HEK293 (cell line): ENCODE data around the gene NCK2.

Experiments
- CTCF ChIA-PET: fragments of 350-600 bp; formaldehyde crosslinking; extraction: SDS; loops from one replicate; lab custom pipeline; 2021; ENCODE audit warnings: antibody characterized with exemption; lab: Yijun Ruan, JAX
- POLR2A ChIA-PET: fragments of 300-600 bp; formaldehyde crosslinking; extraction: SDS; loops from one replicate; lab custom pipeline; 2020; ENCODE audit warnings: antibody characterized with exemption, inconsistent platforms; lab: Yijun Ruan, JAX
- H3K27ac ChIP-seq: fragments of 200-500 bp; sonication (Bioruptor generic); 2 replicates; pipeline ENCODE4 v1.5.1; 2014; ENCODE audit warnings: low read depth, low read length, control low read depth, inconsistent platforms; ENCODE audit errors: extremely low read depth
- H3K36me3 ChIP-seq, 2 experiments: fragments of 200-500 bp in 1 of 2; sonication (Bioruptor generic) in 1 of 2; 1 replicate in 1 of 2; 2 replicates in 1 of 2; pipeline ENCODE4 v1.5.1; 2014 to 2017; ENCODE audit warnings: inconsistent platforms in 2 of 2, low read length in 2 of 2; ENCODE audit not compliant: control insufficient read depth in 2 of 2, insufficient read depth in 1 of 2
- H3K4me1 ChIP-seq: fragments of 200-500 bp; sonication (Bioruptor generic); 2 replicates; pipeline ENCODE4 v1.5.1; 2014; ENCODE audit warnings: mild to moderate bottlenecking, low read length, inconsistent platforms; ENCODE audit not compliant: control insufficient read depth, insufficient read depth
- H3K4me3 ChIP-seq: 2 replicates; pipeline ENCODE4 v1.5.1; 2011; ENCODE audit warnings: low read depth, mild to moderate bottlenecking, control low read depth, low read length, moderate library complexity
- H3K9me3 ChIP-seq: fragments of 200-500 bp; sonication (Bioruptor generic); 2 replicates; pipeline ENCODE4 v1.5.1; 2014; ENCODE audit warnings: low read depth, low read length, inconsistent platforms; ENCODE audit not compliant: control insufficient read depth, insufficient read depth
- EGR2 ChIP-seq: fragments of 450-650 bp; formaldehyde crosslinking; IDR thresholded peaks from 2 replicates; pipeline ENCODE4 v1.5.1; 2016; ENCODE audit warnings: low read depth, missing biosample characterization, missing genetic modification characterization
- PRDM4 ChIP-seq: fragments of 450-650 bp; formaldehyde crosslinking; IDR thresholded peaks from 2 replicates; pipeline ENCODE4 v1.5.1; 2017; ENCODE audit warnings: missing biosample characterization, missing genetic modification characterization
- PRDM6 ChIP-seq: fragments of 450-650 bp; formaldehyde crosslinking; IDR thresholded peaks from 2 replicates; pipeline ENCODE4 v1.5.1; 2017; ENCODE audit warnings: missing biosample characterization, missing genetic modification characterization
- REST ChIP-seq: fragments of 450-650 bp; formaldehyde crosslinking; IDR thresholded peaks from 2 replicates; pipeline ENCODE4 v1.5.1; 2016; ENCODE audit warnings: missing biosample characterization, missing genetic modification characterization
- ZBTB48 ChIP-seq: fragments of 450-650 bp; formaldehyde crosslinking; IDR thresholded peaks from 2 replicates; pipeline ENCODE4 v1.5.1; 2016; ENCODE audit warnings: missing biosample characterization, missing genetic modification characterization
- ZFHX2 ChIP-seq: fragments of 450-650 bp; formaldehyde crosslinking; conservative IDR thresholded peaks from 2 replicates; pipeline ENCODE4 v1.5.1; 2016; ENCODE audit warnings: missing biosample characterization, missing genetic modification characterization
- ZNF280C ChIP-seq: fragments of 450-650 bp; formaldehyde crosslinking; IDR thresholded peaks from 2 replicates; pipeline ENCODE4 v1.5.1; 2016; ENCODE audit warnings: missing biosample characterization, missing genetic modification characterization
- ZNF350 ChIP-seq: fragments of 450-650 bp; formaldehyde crosslinking; IDR thresholded peaks from 2 replicates; pipeline ENCODE4 v1.5.0; 2017; ENCODE audit warnings: missing biosample characterization, mild to moderate bottlenecking, missing genetic modification characterization
- ZNF449 ChIP-seq: fragments of 450-650 bp; formaldehyde crosslinking; IDR thresholded peaks from 2 replicates; pipeline ENCODE4 v1.5.1; 2017; ENCODE audit warnings: missing biosample characterization, mild to moderate bottlenecking, missing genetic modification characterization, moderate library complexity
- ZNF488 ChIP-seq: fragments of 450-650 bp; formaldehyde crosslinking; IDR thresholded peaks from 2 replicates; pipeline ENCODE4 v1.5.1; 2016; ENCODE audit warnings: missing biosample characterization, missing genetic modification characterization
- ZNF561 ChIP-seq: fragments of 450-650 bp; IDR thresholded peaks from 2 replicates; pipeline ENCODE4 v1.5.1; 2018; ENCODE audit warnings: missing biosample characterization, missing genetic modification characterization, borderline replicate concordance
- ZNF580 ChIP-seq: fragments of 450-650 bp; formaldehyde crosslinking; IDR thresholded peaks from 2 replicates; pipeline ENCODE4 v1.5.1; 2016; ENCODE audit warnings: missing biosample characterization, missing genetic modification characterization

Gene NCK2

GRCh38 chr2:105778080-105778607, 33.4 kb downstream of the NCK2 start:
- Histone ChIP-seq H3K9me3 (no peaks in the 10 kb centered on the region), H3K36me3 (peaks cover 0 to 8% of the 10 kb centered on the region in 2 experiments; a peak in 1 of 3 replicates), H3K27ac (no peak overlapping the region), H3K4me3 (no peak overlapping the region), H3K4me1 (peaks cover 4% of the 10 kb centered on the region)
- POLR2A ChIA-PET: no interaction called here
- no peak for TF ChIP-seq PRDM6 (tag by site-specific recombination)
- TF ChIP-seq ZNF350: no peak
- TF ChIP-seq REST: no peak
- TF ChIP-seq EGR2 (tag by site-specific recombination): no peak
- TF ChIP-seq PRDM4 (tag by site-specific recombination): no peak
- TF ChIP-seq ZNF580 (tag by site-specific recombination): no peak
- TF ChIP-seq ZNF561: no peak
- no peak for TF ChIP-seq ZNF280C (tag by site-specific recombination)
- TF ChIP-seq ZNF488 (tag by site-specific recombination): no peak
- CTCF ChIA-PET: interaction anchor here (1.2 kb wide), 1 partner anchor 9 kb away, joined by 4 read pairs; no protein-coding TSS in a partner anchor

GRCh38 chr2:105779394-105779793, 34.7 kb downstream of the NCK2 start:
- H3K27ac ChIP-seq: no peak overlapping the region
- ChIA-PET POLR2A (no interaction called here), CTCF (interaction anchor here (0.6 kb wide), 2 partner anchors 50 to 87 kb away, joined by 3 to 4 read pairs; no protein-coding TSS in a partner anchor)
- H3K9me3 ChIP-seq: no peaks in the 10 kb centered on the region
- H3K36me3 ChIP-seq: peaks cover 0 to 3% of the 10 kb centered on the region in 2 experiments; a peak in 1 of 3 replicates
- TF ChIP-seq EGR2 (tag by site-specific recombination): peak; percentile 66
- TF ChIP-seq ZBTB48: no peak
- peak; percentile 62 for TF ChIP-seq ZFHX2 (tag by site-specific recombination)
- TF ChIP-seq ZNF449 (tag by site-specific recombination): no peak
- H3K4me1 ChIP-seq: peaks cover 2% of the 10 kb centered on the region
- H3K4me3 ChIP-seq: no peak overlapping the region
